HCT116 (cell line): Measurements from ENCODE around the gene RASSF7. TPM values are rescaled to one million over a fixed set of nuclear protein-coding genes. Genes with fewer than 3 reads are reported as not detected.

Source experiments
- ATAC-seq: fragments of 200-7000 bp; cut with Tn5 transposase; 2 replicates; pipeline ENCODE4 v1.9.1; 2020; ENCODE audit warnings: mild to moderate bottlenecking, moderate library complexity
- BruUV-seq: library from RNA; stranded (reverse); fragments of 400-500 nt; replicated peaks from 2 replicates; lab custom pipeline; 2021; lab: Mats Ljungman, UMichigan
- CTCF ChIA-PET: fragments of 300-600 bp; sonication (Branson Sonifier 250); formaldehyde crosslinking; loops from one replicate; lab custom pipeline; 2021; ENCODE audit warnings: antibody characterized with exemption; lab: Charles Lee
- POLR2A ChIA-PET: fragments of 300-600, 350-600 bp; sonication (Branson Sonifier 250); formaldehyde crosslinking; loops from one replicate; lab custom pipeline; 2021; ENCODE audit warnings: antibody characterized with exemption; lab: Charles Lee
- RAD21 ChIA-PET, 2 experiments: fragments of 300-600 bp; sonication (Branson Sonifier 250); formaldehyde crosslinking; loops; one replicate each; lab custom pipeline; 2023; ENCODE audit warnings: low total read pairs in 2 of 2; ENCODE audit not compliant: uncharacterized antibody in 2 of 2, unreplicated experiment in 2 of 2, low non-redundant PET in 1 of 2; lab: Charles Lee
- DNase-seq: peaks from one replicate; pipeline ENCODE4 v3.0.0-alpha.2; 2010; ENCODE audit warnings: low read depth, low spot score
- H2AFZ ChIP-seq: fragments of 200-600 bp; shearing (Covaris generic), sonication (generic); 2 replicates; pipeline ENCODE4 v1.6.1; 2017; ENCODE audit warnings: low read depth, mixed run types, mixed read lengths, antibody characterized with exemption, low read length; ENCODE audit not compliant: poor library complexity, severe bottlenecking
- H3K27ac ChIP-seq: 2 replicates; pipeline ENCODE4 v1.5.1; 2012; ENCODE audit warnings: low read depth, low read length
- H3K27me3 ChIP-seq: fragments of 200-600 bp; sonication (generic); 2 replicates; pipeline ENCODE4 v1.6.1; 2016; ENCODE audit warnings: mixed run types, low read length, mixed read lengths; ENCODE audit not compliant: insufficient read depth
- H3K36me3 ChIP-seq, 2 experiments: fragments of 200-500 bp in 1 of 2; fragments of 200-600 bp in 1 of 2; sonication (Bioruptor generic) in 1 of 2; sonication (generic) in 1 of 2; 2 replicates each; pipeline versions ENCODE4 v1.5.1 to v1.6.1; 2014 to 2016; ENCODE audit warnings: low read length in 2 of 2, inconsistent platforms in 1 of 2, mixed read lengths in 1 of 2, mixed run types in 1 of 2; ENCODE audit not compliant: insufficient read depth in 2 of 2, control insufficient read depth in 1 of 2
- H3K4me1 ChIP-seq, 2 experiments: fragments of 200-600 bp in 1 of 2; sonication (generic) in 1 of 2; 2 replicates each; pipeline versions ENCODE4 v1.5.1 to v1.6.1; 2012 to 2017; ENCODE audit warnings: low read length in 2 of 2, inconsistent platforms in 1 of 2, mild to moderate bottlenecking in 1 of 2, mixed read lengths in 1 of 2, mixed run types in 1 of 2, moderate library complexity in 1 of 2; ENCODE audit not compliant: insufficient read depth in 2 of 2, control insufficient read depth in 1 of 2
- H3K4me2 ChIP-seq: fragments of 200-600 bp; sonication (generic); 2 replicates; pipeline ENCODE4 v1.6.1; 2017; ENCODE audit warnings: mixed run types, low read length, mixed read lengths
- H3K4me3 ChIP-seq, 2 experiments: fragments of 200-600 bp in 1 of 2; sonication (generic) in 1 of 2; replicated peaks in 1 of 2; 2 replicates each; pipeline ENCODE4 v1.5.1; 2011 to 2016; ENCODE audit warnings: low read length in 2 of 2, control low read depth in 1 of 2, low read depth in 1 of 2, mild to moderate bottlenecking in 1 of 2, mixed read lengths in 1 of 2, mixed run types in 1 of 2
- H3K79me2 ChIP-seq: fragments of 200-600 bp; sonication (generic); 2 replicates; pipeline ENCODE4 v1.6.1; 2017; ENCODE audit warnings: mild to moderate bottlenecking, mixed run types, low read length, moderate library complexity, mixed read lengths; ENCODE audit not compliant: insufficient read depth
- H3K9ac ChIP-seq: fragments of 200-600 bp; sonication (generic); 2 replicates; pipeline ENCODE4 v1.6.1; 2016; ENCODE audit warnings: low read length, mixed read lengths
- H3K9me2 ChIP-seq: fragments of 200-600 bp; sonication (generic), shearing (Covaris generic); 2 replicates; pipeline ENCODE4 v1.6.1; 2017; ENCODE audit warnings: mixed run types, mild to moderate bottlenecking, moderate library complexity; ENCODE audit not compliant: insufficient read depth
- H3K9me3 ChIP-seq, 2 experiments: fragments of 200-500 bp in 1 of 2; fragments of 200-600 bp in 1 of 2; sonication (Bioruptor generic) in 1 of 2; sonication (generic) in 1 of 2; 2 replicates each; pipeline ENCODE4 v1.6.1; 2014 to 2017; ENCODE audit warnings: low read length in 2 of 2, mixed read lengths in 2 of 2, inconsistent platforms in 1 of 2, low read depth in 1 of 2, mild to moderate bottlenecking in 1 of 2, mixed run types in 1 of 2, moderate library complexity in 1 of 2; ENCODE audit not compliant: control insufficient read depth in 1 of 2, insufficient read depth in 1 of 2
- H4K20me1 ChIP-seq: fragments of 200-600 bp; sonication (generic), shearing (Covaris generic); 2 replicates; pipeline ENCODE4 v1.6.1; 2017; ENCODE audit warnings: mixed run types, mild to moderate bottlenecking, moderate library complexity; ENCODE audit not compliant: insufficient read depth
- CBX3 ChIP-seq: IDR thresholded peaks from 2 replicates; pipeline ENCODE4 v1.6.1; 2012; ENCODE audit warnings: low read depth
- EZH2phosphoT487 ChIP-seq: fragments of 200-600 bp; IDR thresholded peaks from 2 replicates; pipeline ENCODE4 v1.6.1; 2018; ENCODE audit warnings: antibody characterized with exemption, borderline replicate concordance
- POLR2AphosphoS5 ChIP-seq: IDR thresholded peaks from 2 replicates; pipeline ENCODE4 v1.6.1; 2011; ENCODE audit warnings: mild to moderate bottlenecking, low read depth, low read length, moderate library complexity
- RAD21 ChIP-seq: IDR thresholded peaks from 2 replicates; pipeline ENCODE4 v1.6.1; 2012; ENCODE audit warnings: low read depth, mild to moderate bottlenecking
- SIN3A ChIP-seq: IDR thresholded peaks from 2 replicates; pipeline ENCODE4 v1.6.1; 2012; ENCODE audit warnings: low read depth
- SP1 ChIP-seq: IDR thresholded peaks from 2 replicates; pipeline ENCODE4 v1.6.1; 2012; ENCODE audit warnings: low read depth
- SRF ChIP-seq: IDR thresholded peaks from 2 replicates; pipeline ENCODE4 v1.6.1; 2012; ENCODE audit warnings: low read depth
- ZFX ChIP-seq: fragments of 450-650 bp; IDR thresholded peaks from 2 replicates; pipeline ENCODE4 v1.6.1; 2017
- intact Hi-C: fragments of 100-400 bp; cut with micrococcal nuclease; formaldehyde crosslinking; loops from 2 replicates; pipeline ENCODE4 v1.10.0; 2022
- total RNA-seq: library from RNA; stranded (reverse); gene quantifications from one replicate; pipeline ENCODE4 v1.2.1, GENCODE V29; 2021; ENCODE audit not compliant: unreplicated experiment
- TF ChIP-seq, protein P1 (sequence below): IDR thresholded peaks from 2 replicates; pipeline ENCODE4 v1.6.1; 2012; ENCODE audit warnings: low read depth
- TF ChIP-seq, protein P2 (sequence below), 3 experiments: fragments of 200-600 bp in 1 of 3; sonication (generic) in 1 of 3; IDR thresholded peaks in 2 of 3; conservative IDR thresholded peaks in 1 of 3; 2 replicates each; pipeline ENCODE4 v1.5.1; 2012 to 2017; ENCODE audit warnings: low read depth in 2 of 3, low read length in 2 of 3, antibody characterized with exemption in 1 of 3, borderline replicate concordance in 1 of 3, control low read depth in 1 of 3, mild to moderate bottlenecking in 1 of 3, mixed read lengths in 1 of 3, mixed run types in 1 of 3, moderate library complexity in 1 of 3; ENCODE audit not compliant: insufficient read depth in 1 of 3
- TF ChIP-seq, protein P3 (sequence below): IDR thresholded peaks from 2 replicates; pipeline ENCODE4 v1.6.1; 2012

Gene RASSF7
- total RNA-seq, 1 experiment from 2014 or later = 35.9 TPM

DNA sequence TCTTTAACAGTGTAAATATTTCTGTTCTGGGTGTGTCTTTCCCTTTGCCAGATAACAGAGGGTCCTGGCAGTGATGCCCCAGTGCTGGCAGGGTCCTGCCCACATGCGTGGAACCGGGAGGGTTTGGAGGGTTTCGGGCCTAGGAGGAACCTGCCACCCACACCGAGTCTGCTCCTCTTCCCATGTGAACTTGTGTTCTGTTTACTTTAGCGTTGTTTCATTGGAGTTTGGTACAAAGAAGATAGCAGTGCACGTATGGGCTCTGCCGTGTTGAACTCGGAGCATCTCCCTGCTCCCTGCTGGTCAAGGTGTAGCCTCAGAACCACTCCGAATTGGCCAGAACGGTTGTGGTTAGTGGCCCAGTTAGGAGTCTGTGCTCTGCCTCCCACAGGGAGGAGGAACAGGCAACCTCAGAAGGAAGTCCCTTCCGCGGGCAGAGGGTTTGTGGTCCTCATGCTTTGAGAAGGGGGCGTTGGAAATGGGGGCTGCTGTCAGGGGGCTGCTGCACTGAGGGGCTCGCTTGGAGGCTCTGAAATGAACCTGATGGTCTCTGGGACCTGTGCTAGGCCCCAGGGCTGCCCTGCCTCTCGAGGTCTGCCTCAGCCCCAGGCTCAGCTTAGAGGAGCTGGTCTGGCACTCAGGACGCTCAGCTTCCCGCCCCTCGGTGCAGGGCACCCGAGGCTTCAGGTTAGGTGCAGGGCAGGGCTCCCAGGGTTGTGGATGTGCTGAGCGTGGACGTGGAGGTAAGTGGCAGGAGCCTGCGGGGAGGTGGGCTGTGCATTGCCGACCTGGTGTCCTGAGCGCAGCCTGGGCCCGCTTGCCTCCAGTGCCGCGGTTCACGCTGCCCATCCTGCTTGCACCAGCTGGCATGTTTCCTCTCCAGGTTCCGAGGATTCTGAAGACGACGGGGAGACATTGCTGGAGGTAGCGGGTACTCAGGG, 25.9 kb downstream of the RASSF7 start:
- no peaks in the 10 kb centered on the region for H4K20me1 ChIP-seq
- H3K9me2 ChIP-seq = no peaks in the 10 kb centered on the region
- ChIA-PET CTCF (no interaction called here), RAD21 (no interaction called here), POLR2A (no interaction called here)
- no peak for ATAC-seq
- H3K9me3 ChIP-seq = no peaks in the 10 kb centered on the region
- H3K36me3 ChIP-seq = peaks cover 44 to 61% of the 10 kb centered on the region in 2 experiments
- no peak overlapping the region for H2AFZ ChIP-seq
- TF ChIP-seq SP1 = no peak
- TF ChIP-seq SIN3A = no peak
- TF ChIP-seq SRF = no peak
- TF ChIP-seq, protein P1, sequence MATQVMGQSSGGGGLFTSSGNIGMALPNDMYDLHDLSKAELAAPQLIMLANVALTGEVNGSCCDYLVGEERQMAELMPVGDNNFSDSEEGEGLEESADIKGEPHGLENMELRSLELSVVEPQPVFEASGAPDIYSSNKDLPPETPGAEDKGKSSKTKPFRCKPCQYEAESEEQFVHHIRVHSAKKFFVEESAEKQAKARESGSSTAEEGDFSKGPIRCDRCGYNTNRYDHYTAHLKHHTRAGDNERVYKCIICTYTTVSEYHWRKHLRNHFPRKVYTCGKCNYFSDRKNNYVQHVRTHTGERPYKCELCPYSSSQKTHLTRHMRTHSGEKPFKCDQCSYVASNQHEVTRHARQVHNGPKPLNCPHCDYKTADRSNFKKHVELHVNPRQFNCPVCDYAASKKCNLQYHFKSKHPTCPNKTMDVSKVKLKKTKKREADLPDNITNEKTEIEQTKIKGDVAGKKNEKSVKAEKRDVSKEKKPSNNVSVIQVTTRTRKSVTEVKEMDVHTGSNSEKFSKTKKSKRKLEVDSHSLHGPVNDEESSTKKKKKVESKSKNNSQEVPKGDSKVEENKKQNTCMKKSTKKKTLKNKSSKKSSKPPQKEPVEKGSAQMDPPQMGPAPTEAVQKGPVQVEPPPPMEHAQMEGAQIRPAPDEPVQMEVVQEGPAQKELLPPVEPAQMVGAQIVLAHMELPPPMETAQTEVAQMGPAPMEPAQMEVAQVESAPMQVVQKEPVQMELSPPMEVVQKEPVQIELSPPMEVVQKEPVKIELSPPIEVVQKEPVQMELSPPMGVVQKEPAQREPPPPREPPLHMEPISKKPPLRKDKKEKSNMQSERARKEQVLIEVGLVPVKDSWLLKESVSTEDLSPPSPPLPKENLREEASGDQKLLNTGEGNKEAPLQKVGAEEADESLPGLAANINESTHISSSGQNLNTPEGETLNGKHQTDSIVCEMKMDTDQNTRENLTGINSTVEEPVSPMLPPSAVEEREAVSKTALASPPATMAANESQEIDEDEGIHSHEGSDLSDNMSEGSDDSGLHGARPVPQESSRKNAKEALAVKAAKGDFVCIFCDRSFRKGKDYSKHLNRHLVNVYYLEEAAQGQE = no peak
- TF ChIP-seq, protein P2, sequence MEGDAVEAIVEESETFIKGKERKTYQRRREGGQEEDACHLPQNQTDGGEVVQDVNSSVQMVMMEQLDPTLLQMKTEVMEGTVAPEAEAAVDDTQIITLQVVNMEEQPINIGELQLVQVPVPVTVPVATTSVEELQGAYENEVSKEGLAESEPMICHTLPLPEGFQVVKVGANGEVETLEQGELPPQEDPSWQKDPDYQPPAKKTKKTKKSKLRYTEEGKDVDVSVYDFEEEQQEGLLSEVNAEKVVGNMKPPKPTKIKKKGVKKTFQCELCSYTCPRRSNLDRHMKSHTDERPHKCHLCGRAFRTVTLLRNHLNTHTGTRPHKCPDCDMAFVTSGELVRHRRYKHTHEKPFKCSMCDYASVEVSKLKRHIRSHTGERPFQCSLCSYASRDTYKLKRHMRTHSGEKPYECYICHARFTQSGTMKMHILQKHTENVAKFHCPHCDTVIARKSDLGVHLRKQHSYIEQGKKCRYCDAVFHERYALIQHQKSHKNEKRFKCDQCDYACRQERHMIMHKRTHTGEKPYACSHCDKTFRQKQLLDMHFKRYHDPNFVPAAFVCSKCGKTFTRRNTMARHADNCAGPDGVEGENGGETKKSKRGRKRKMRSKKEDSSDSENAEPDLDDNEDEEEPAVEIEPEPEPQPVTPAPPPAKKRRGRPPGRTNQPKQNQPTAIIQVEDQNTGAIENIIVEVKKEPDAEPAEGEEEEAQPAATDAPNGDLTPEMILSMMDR (IDR thresholded peaks at IDR 0.05 in 2 of 3, conservative IDR thresholded peaks at IDR 0.05 in 1 of 3; ENCODE audit: borderline replicate concordance in 1 of 3, insufficient read depth in 1 of 3, low read depth in 2 of 3, low read length in 2 of 3) = no peak
- TF ChIP-seq, protein P3, sequence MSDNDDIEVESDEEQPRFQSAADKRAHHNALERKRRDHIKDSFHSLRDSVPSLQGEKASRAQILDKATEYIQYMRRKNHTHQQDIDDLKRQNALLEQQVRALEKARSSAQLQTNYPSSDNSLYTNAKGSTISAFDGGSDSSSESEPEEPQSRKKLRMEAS = no peak
- no peak for TF ChIP-seq ZFX
- TF ChIP-seq CBX3 = no peak
- no peak for TF ChIP-seq RAD21
- TF ChIP-seq EZH2phosphoT487 = no peak
- TF ChIP-seq POLR2AphosphoS5 = no peak
- H3K27ac ChIP-seq = no peak overlapping the region
- H3K4me2 ChIP-seq = no peak overlapping the region
- H3K4me3 ChIP-seq = no peak overlapping the region
- intact Hi-C loops = no loop called here
- peaks cover 86% of the 10 kb centered on the region for H3K79me2 ChIP-seq
- H3K27me3 ChIP-seq = no peaks in the 10 kb centered on the region
- BruUV-seq = no TSS peak
- H3K9ac ChIP-seq = no peak overlapping the region
- no peak for DNase-seq
- no peaks in the 10 kb centered on the region for H3K4me1 ChIP-seq
